CD4-positive, alpha-beta memory T cell (primary cell): ENCODE results near the gene AGER. TPM values are rescaled to one million over a fixed set of nuclear protein-coding genes. Genes with fewer than 3 reads are reported as not detected.

Experiments used
- CTCF ChIA-PET: fragments of 350-600 bp; sonication (Branson Sonifier 250); formaldehyde crosslinking; loops from one replicate; lab custom pipeline; 2021; ENCODE audit warnings: inconsistent platforms; ENCODE audit not compliant: partially characterized antibody; lab: Charles Lee
- POLR2A ChIA-PET: fragments of 350-600 bp; sonication (Branson Sonifier 250); formaldehyde crosslinking; loops from one replicate; lab custom pipeline; 2021; ENCODE audit not compliant: partially characterized antibody; lab: Charles Lee
- DNase-seq, 5 donors: peaks; one replicate each; pipeline versions ENCODE4 v3.0.0 to v3.0.0-alpha.2; 2020 to 2022; ENCODE audit warnings: mixed read lengths in 1 of 5
- H3K27ac ChIP-seq: one replicate; pipeline ENCODE4 v1.7.0; 2013; ENCODE audit warnings: low read depth, low read length
- H3K27me3 ChIP-seq: 2 replicates; pipeline ENCODE4 v1.7.0; 2013; ENCODE audit warnings: mild to moderate bottlenecking, low read length, moderate library complexity; ENCODE audit not compliant: insufficient read depth
- H3K36me3 ChIP-seq: 2 replicates; pipeline ENCODE4 v1.7.0; 2013; ENCODE audit warnings: mild to moderate bottlenecking, low read length, moderate library complexity; ENCODE audit not compliant: insufficient read depth
- H3K4me1 ChIP-seq: 2 replicates; pipeline ENCODE4 v1.7.0; 2013; ENCODE audit warnings: mild to moderate bottlenecking, low read length, moderate library complexity; ENCODE audit not compliant: insufficient read depth
- H3K4me3 ChIP-seq, 2 donors: one replicate each; pipeline ENCODE4 v1.7.0; 2013; ENCODE audit warnings: low read length in 2 of 2, mild to moderate bottlenecking in 1 of 2
- H3K9me3 ChIP-seq, 2 donors: one replicate each; pipeline ENCODE4 v1.7.0; 2013; ENCODE audit warnings: low read length in 2 of 2, control low read depth in 1 of 2; ENCODE audit not compliant: control insufficient read depth in 1 of 2
- H3K27ac Mint-ChIP-seq, 7 donors: one replicate each; pipeline ENCODE4 v1.8.0; 2020 to 2021; ENCODE audit warnings: mixed read lengths in 7 of 7, mild to moderate bottlenecking in 6 of 7, inconsistent platforms in 3 of 7, moderate library complexity in 3 of 7
- H3K27me3 Mint-ChIP-seq, 2 donors: one replicate each; pipeline ENCODE4 v1.8.0; 2020 to 2021; ENCODE audit warnings: mixed read lengths in 2 of 2
- H3K36me3 Mint-ChIP-seq, 2 donors: one replicate each; pipeline ENCODE4 v1.8.0; 2020 to 2021; ENCODE audit warnings: mixed read lengths in 2 of 2, inconsistent platforms in 1 of 2, mild to moderate bottlenecking in 1 of 2
- H3K4me1 Mint-ChIP-seq, 4 donors: one replicate each; pipeline ENCODE4 v1.8.0; 2020 to 2021; ENCODE audit warnings: mixed read lengths in 4 of 4, mild to moderate bottlenecking in 1 of 4
- H3K4me3 Mint-ChIP-seq, 8 donors: one replicate each; pipeline ENCODE4 v1.8.0; 2020 to 2021; ENCODE audit warnings: mixed read lengths in 8 of 8, mild to moderate bottlenecking in 7 of 8, moderate library complexity in 6 of 8, inconsistent platforms in 3 of 8
- H3K9me3 Mint-ChIP-seq, 8 donors: one replicate each; pipeline ENCODE4 v1.8.0; 2020 to 2021; ENCODE audit warnings: mixed read lengths in 8 of 8, mild to moderate bottlenecking in 5 of 8, inconsistent platforms in 3 of 8, moderate library complexity in 1 of 8
- intact Hi-C: fragments of 100-400 bp; cut with micrococcal nuclease; formaldehyde crosslinking; loops from one replicate; pipeline ENCODE4 v1.15.1; 2023
- polyA plus RNA-seq, 2 donors: library from polyadenylated mRNA; unstranded; fragments of 300-500 nt; fragmentation: Illumina TruSeq; gene quantifications; one replicate each; pipeline ENCODE4 v1.2.3, GENCODE V29; 2021
- total RNA-seq, 2 experiments: library from RNA; stranded (reverse); gene quantifications; one replicate each; pipeline ENCODE4 v1.2.3, GENCODE V29; 2021

The AGER gene
- total and polyA plus RNA-seq, 4 experiments from 2014 or later: 0.62 to 77.3 (median 74.8) TPM; not detected in 1

- peak within 1 kb of the TSS; percentile 91 for H3K27ac ChIP-seq
- peaks cover 50 to 84% (median 66%) of the 10 kb centered on the region in 4 donors for H3K4me1 Mint-ChIP-seq
- POLR2A ChIA-PET: interaction anchor here (0.6 to 8.4 kb wide), 16 partner anchors 10 to 793 kb away, joined by 3 to 408 read pairs (median 4); partner anchors contain the start of genes ATF6B, EGFL8, EHMT2 and FKBPL
- H3K4me1 ChIP-seq: peaks cover 79% of the 10 kb centered on the region
- H3K4me3 ChIP-seq: peak within 1 kb of the TSS; percentile 74 to 87
- peaks cover 24% of the 10 kb centered on the region for H3K36me3 ChIP-seq
- DNase-seq: peak; percentile 96 to 99 (median 98)
- no peaks in the 10 kb centered on the region for H3K9me3 ChIP-seq
- intact Hi-C loops: loop anchor here (1.0 to 5.0 kb wide), 6 partner anchors 12 to 794 kb away; partner anchors contain the start of genes ATF6B, EHMT2, GPANK1 and PBX2
- no peaks in the 10 kb centered on the region for H3K27me3 ChIP-seq
- peak within 1 kb of the TSS; percentile 97 to 100 (median 99) for H3K27ac Mint-ChIP-seq
- H3K4me3 Mint-ChIP-seq: peak within 1 kb of the TSS; percentile 92 to 100 (median 96)
- no peaks in the 10 kb centered on the region for H3K9me3 Mint-ChIP-seq
- H3K27me3 Mint-ChIP-seq: no peaks in the 10 kb centered on the region
- CTCF ChIA-PET: interaction anchor here (0.5 to 1.6 kb wide), 4 partner anchors 10 to 59 kb away, joined by 3 to 5 read pairs (median 4); partner anchors contain the start of gene GPSM3
- H3K36me3 Mint-ChIP-seq: peaks cover 10 to 31% of the 10 kb centered on the region in 2 donors
Observed at GRCh38 chr6:32177788-32178546, 6.1 kb downstream of the AGER start, which contains the start of gene RNF5. TSS of gene RNF5 (plus strand) at chr6:32178405. CDS start at chr6:32178512, 107 bp downstream.

- intact Hi-C loops: loop anchor here (2.0 to 5.0 kb wide), 3 partner anchors 280 to 795 kb away; partner anchors contain the start of genes EHMT2 and GPANK1
- peaks cover 10 to 26% of the 10 kb centered on the region in 2 donors for H3K36me3 Mint-ChIP-seq
- Histone ChIP-seq H3K4me3 (peak overlapping the region; percentile 74 to 87), H3K27me3 (no peaks in the 10 kb centered on the region), H3K36me3 (peaks cover 17% of the 10 kb centered on the region), H3K27ac (peak overlapping the region; percentile 91), H3K9me3 (no peaks in the 10 kb centered on the region), H3K4me1 (peaks cover 78% of the 10 kb centered on the region)
- H3K9me3 Mint-ChIP-seq: no peaks in the 10 kb centered on the region
- H3K27ac Mint-ChIP-seq: peak overlapping the region; percentile 97 to 100 (median 99)
- POLR2A ChIA-PET: interaction anchor here (0.7 to 8.4 kb wide), 14 partner anchors 10 to 794 kb away, joined by 3 to 408 read pairs (median 4); partner anchors contain the start of genes ATF6B, EGFL8, EHMT2 and FKBPL
- peak overlapping the region; percentile 92 to 100 (median 96) for H3K4me3 Mint-ChIP-seq
- peaks cover 55 to 85% (median 71%) of the 10 kb centered on the region in 4 donors for H3K4me1 Mint-ChIP-seq
- CTCF ChIA-PET: interaction anchor here (0.5 to 1.3 kb wide), 3 partner anchors 10 to 59 kb away, joined by 3 to 5 read pairs (median 3); no protein-coding TSS in a partner anchor
- H3K27me3 Mint-ChIP-seq: no peaks in the 10 kb centered on the region
- DNase-seq: no peak
Observed at GRCh38 chr6:32177183-32177787, 6.8 kb downstream of the AGER start.

GRCh38 chr6:32176476-32177182 is 7.4 kb downstream of the AGER start:
- Histone ChIP-seq H3K36me3 (peaks cover 10% of the 10 kb centered on the region), H3K27me3 (no peaks in the 10 kb centered on the region), H3K27ac (peak overlapping the region; percentile 91), H3K4me3 (peak overlapping the region; percentile 74 to 87), H3K9me3 (no peaks in the 10 kb centered on the region), H3K4me1 (peaks cover 73% of the 10 kb centered on the region)
- Mint-ChIP-seq H3K27me3 (no peaks in the 10 kb centered on the region), H3K9me3 (no peaks in the 10 kb centered on the region), H3K27ac (peak overlapping the region; percentile 97 to 100 (median 99)), H3K4me3 (peak overlapping the region; percentile 92 to 100 (median 96)), H3K4me1 (peaks cover 55 to 85% (median 70%) of the 10 kb centered on the region in 4 donors), H3K36me3 (peaks cover 10 to 26% of the 10 kb centered on the region in 2 donors)
- intact Hi-C loops: loop anchor here (1.0 to 5.0 kb wide), 4 partner anchors 22 to 796 kb away; partner anchors contain the start of genes EHMT2, GPANK1 and PPT2
- ChIA-PET CTCF (interaction anchor here (0.9 to 1.4 kb wide), 3 partner anchors 18 to 77 kb away, joined by 3 to 10 read pairs (median 6); no protein-coding TSS in a partner anchor), POLR2A (interaction anchor here (0.6 to 8.4 kb wide), 14 partner anchors 9 to 795 kb away, joined by 3 to 408 read pairs (median 4); partner anchors contain the start of genes ATF6B, EGFL8, EHMT2 and FKBPL)
- DNase-seq: no peak

- H3K27me3 ChIP-seq: no peaks in the 10 kb centered on the region
- peak within 1 kb of the TSS; percentile 74 to 87 for H3K4me3 ChIP-seq
- Mint-ChIP-seq H3K4me3 (peak within 1 kb of the TSS; percentile 92 to 100 (median 96)), H3K9me3 (no peaks in the 10 kb centered on the region), H3K4me1 (peaks cover 54 to 83% (median 69%) of the 10 kb centered on the region in 4 donors), H3K27ac (peak within 1 kb of the TSS; percentile 97 to 100 (median 99)), H3K27me3 (no peaks in the 10 kb centered on the region), H3K36me3 (peaks cover 14 to 30% of the 10 kb centered on the region in 2 donors)
- intact Hi-C loops: loop anchor here (1.0 to 5.0 kb wide), 4 partner anchors 22 to 796 kb away; partner anchors contain the start of genes EHMT2, GPANK1 and PPT2
- H3K36me3 ChIP-seq: peaks cover 4% of the 10 kb centered on the region
- H3K4me1 ChIP-seq: peaks cover 66% of the 10 kb centered on the region
- peak; percentile 94 to 97 (median 95) for DNase-seq
- no peaks in the 10 kb centered on the region for H3K9me3 ChIP-seq
- H3K27ac ChIP-seq: peak within 1 kb of the TSS; percentile 91
- POLR2A ChIA-PET: interaction anchor here (0.6 to 8.4 kb wide), 8 partner anchors 8 to 796 kb away, joined by 3 to 408 read pairs (median 6); partner anchors contain the start of genes ATF6B, EGFL8, FKBPL and GPSM3
- CTCF ChIA-PET: interaction anchor here (0.9 to 1.4 kb wide), 3 partner anchors 19 to 78 kb away, joined by 3 to 10 read pairs (median 6); no protein-coding TSS in a partner anchor
Observed at GRCh38 chr6:32175711-32176475, 8.2 kb downstream of the AGER start, which contains the start of gene AGPAT1. TSS of gene AGPAT1 (minus strand) at chr6:32176084. CDS start at chr6:32171496, 4,588 bp downstream.

GRCh38 chr6:32175322-32175710 is 8.7 kb downstream of the AGER start:
- DNase-seq: no peak
- no peaks in the 10 kb centered on the region for H3K9me3 Mint-ChIP-seq
- peaks cover 61% of the 10 kb centered on the region for H3K4me1 ChIP-seq
- no peaks in the 10 kb centered on the region for H3K27me3 ChIP-seq
- peak overlapping the region; percentile 91 for H3K27ac ChIP-seq
- H3K36me3 Mint-ChIP-seq: peaks cover 9 to 28% of the 10 kb centered on the region in 2 donors
- peak overlapping the region; percentile 87 to 100 (median 95) for H3K4me3 Mint-ChIP-seq
- no peaks in the 10 kb centered on the region for H3K27me3 Mint-ChIP-seq
- H3K36me3 ChIP-seq: peaks cover 2% of the 10 kb centered on the region
- H3K4me3 ChIP-seq: peak overlapping the region; percentile 74 to 77
- H3K9me3 ChIP-seq: no peaks in the 10 kb centered on the region
- CTCF ChIA-PET: no interaction called here
- peak overlapping the region; percentile 63 to 99 (median 88) for H3K27ac Mint-ChIP-seq
- peaks cover 50 to 77% (median 65%) of the 10 kb centered on the region in 4 donors for H3K4me1 Mint-ChIP-seq
- POLR2A ChIA-PET: no interaction called here
- intact Hi-C loops: loop anchor here (5.0 kb wide), 2 partner anchors 278 to 797 kb away; partner anchors contain the start of gene EHMT2
